T-cell (primary cell): ENCODE data around the gene POLR3B. TPM values are rescaled to one million over a fixed set of nuclear protein-coding genes. Genes with fewer than 3 reads are reported as not detected.
A peak's percentile ranks its signal among the peaks of the same experiment; 100 is the strongest.

ENCODE experiments used
- ATAC-seq, 4 experiments: fragments of 200-7000 bp in 3 of 4; fragments of 150-1000 bp in 1 of 4; cut with Tn5 transposase; replicated peaks in 1 of 4; 1 replicate in 3 of 4; 2 replicates in 1 of 4; pipeline ENCODE4 v1.10.0; 2021; ENCODE audit warnings: moderate library complexity in 3 of 4, mild to moderate bottlenecking in 2 of 4, moderate number of reproducible peaks in 1 of 4
- CTCF ChIA-PET, 2 donors: fragments of 300-600 bp; sonication (Branson Sonifier 250); formaldehyde crosslinking; loops; one replicate each; lab custom pipeline; 2022; ENCODE audit warnings: antibody characterized with exemption in 2 of 2; lab: Charles Lee
- POLR2A ChIA-PET, 2 donors: fragments of 300-600 bp; sonication (Branson Sonifier 250); formaldehyde crosslinking; loops; one replicate each; lab custom pipeline; 2022; ENCODE audit warnings: antibody characterized with exemption in 2 of 2; lab: Charles Lee
- DNase-seq, 35 experiments: peaks; one replicate each; pipeline versions ENCODE4 v3.0.0 to v3.0.0-alpha.2; 2013 to 2023
- H3K27ac ChIP-seq: one replicate; pipeline ENCODE4 v1.5.1; 2013; ENCODE audit warnings: low read length
- H3K27me3 ChIP-seq, 2 experiments: replicated peaks in 1 of 2; 1 replicate in 1 of 2; 2 replicates in 1 of 2; pipeline versions ENCODE4 v1.6.1 to v1.7.0; 2013; ENCODE audit warnings: low read length in 1 of 2, mixed read lengths in 1 of 2; ENCODE audit not compliant: control insufficient read depth in 2 of 2, insufficient read depth in 2 of 2; ENCODE audit errors: extremely low read depth in 1 of 2
- H3K36me3 ChIP-seq, 2 donors: 1 replicate in 1 of 2; 2 replicates in 1 of 2; pipeline versions ENCODE4 v1.6.1 to v1.7.0; 2013; ENCODE audit warnings: low read length in 1 of 2; ENCODE audit not compliant: control insufficient read depth in 2 of 2, insufficient read depth in 1 of 2; ENCODE audit errors: extremely low read depth in 1 of 2
- H3K4me1 ChIP-seq, 2 experiments: 1 replicate in 1 of 2; 2 replicates in 1 of 2; pipeline versions ENCODE4 v1.6.1 to v1.7.0; 2013; ENCODE audit warnings: low read length in 2 of 2, mixed read lengths in 1 of 2; ENCODE audit not compliant: insufficient read depth in 2 of 2, control insufficient read depth in 1 of 2; ENCODE audit errors: extremely low read depth in 1 of 2
- H3K4me3 ChIP-seq, 2 donors: 1 replicate in 1 of 2; 2 replicates in 1 of 2; pipeline versions ENCODE4 v1.5.1 to v1.7.0; 2013; ENCODE audit warnings: mild to moderate bottlenecking in 2 of 2, low read length in 1 of 2, moderate library complexity in 1 of 2; ENCODE audit not compliant: control insufficient read depth in 1 of 2; ENCODE audit errors: extremely low read depth in 1 of 2
- H3K9me3 ChIP-seq: 2 replicates; pipeline ENCODE4 v1.7.0; 2013
- H3K27ac Mint-ChIP-seq, 2 donors: one replicate each; pipeline ENCODE4 v1.8.0; 2020 to 2021; ENCODE audit warnings: mild to moderate bottlenecking in 2 of 2, mixed read lengths in 2 of 2
- H3K27me3 Mint-ChIP-seq, 2 donors: one replicate each; pipeline ENCODE4 v1.8.0; 2021 to 2022; ENCODE audit warnings: mixed read lengths in 2 of 2
- H3K36me3 Mint-ChIP-seq: one replicate; pipeline ENCODE4 v1.8.0; 2021; ENCODE audit warnings: mixed read lengths
- H3K4me1 Mint-ChIP-seq, 3 donors: one replicate each; pipeline ENCODE4 v1.8.0; 2020 to 2022; ENCODE audit warnings: mixed read lengths in 3 of 3, mild to moderate bottlenecking in 1 of 3
- H3K4me3 Mint-ChIP-seq, 3 donors: one replicate each; pipeline ENCODE4 v1.8.0; 2020 to 2022; ENCODE audit warnings: mild to moderate bottlenecking in 3 of 3, mixed read lengths in 3 of 3, moderate library complexity in 3 of 3
- H3K9me3 Mint-ChIP-seq, 3 donors: one replicate each; pipeline ENCODE4 v1.8.0; 2020 to 2022; ENCODE audit warnings: mixed read lengths in 3 of 3
- WGBS: methylation state at CpG from one replicate; pipeline ENCODE4 v1.1.5; 2013; ENCODE audit warnings: missing lambda C conversion rate; ENCODE audit not compliant: insufficient coverage; 5-methylcytosine and 5-hydroxymethylcytosine counted together
- total RNA-seq, 35 experiments: library from RNA in 6 of 35; stranded (reverse) in 6 of 35; fragments of 120-200 nt in 1 of 35; gene quantifications; one replicate each; pipeline versions ENCODE4 v1.2.1 to v1.2.4 and lab custom pipeline; 2013 to 2026

POLR3B gene
- total RNA-seq (1 to 10 TPM; 6.3 to 8.4 (median 7.0) TPM), total RNA-seq (lab: John Stamatoyannopoulos, UW) (8.3 to 50.9 (median 12.5) reads per million in 29 experiments)
- 7.5 TPM for total RNA-seq (2013)

DNA sequence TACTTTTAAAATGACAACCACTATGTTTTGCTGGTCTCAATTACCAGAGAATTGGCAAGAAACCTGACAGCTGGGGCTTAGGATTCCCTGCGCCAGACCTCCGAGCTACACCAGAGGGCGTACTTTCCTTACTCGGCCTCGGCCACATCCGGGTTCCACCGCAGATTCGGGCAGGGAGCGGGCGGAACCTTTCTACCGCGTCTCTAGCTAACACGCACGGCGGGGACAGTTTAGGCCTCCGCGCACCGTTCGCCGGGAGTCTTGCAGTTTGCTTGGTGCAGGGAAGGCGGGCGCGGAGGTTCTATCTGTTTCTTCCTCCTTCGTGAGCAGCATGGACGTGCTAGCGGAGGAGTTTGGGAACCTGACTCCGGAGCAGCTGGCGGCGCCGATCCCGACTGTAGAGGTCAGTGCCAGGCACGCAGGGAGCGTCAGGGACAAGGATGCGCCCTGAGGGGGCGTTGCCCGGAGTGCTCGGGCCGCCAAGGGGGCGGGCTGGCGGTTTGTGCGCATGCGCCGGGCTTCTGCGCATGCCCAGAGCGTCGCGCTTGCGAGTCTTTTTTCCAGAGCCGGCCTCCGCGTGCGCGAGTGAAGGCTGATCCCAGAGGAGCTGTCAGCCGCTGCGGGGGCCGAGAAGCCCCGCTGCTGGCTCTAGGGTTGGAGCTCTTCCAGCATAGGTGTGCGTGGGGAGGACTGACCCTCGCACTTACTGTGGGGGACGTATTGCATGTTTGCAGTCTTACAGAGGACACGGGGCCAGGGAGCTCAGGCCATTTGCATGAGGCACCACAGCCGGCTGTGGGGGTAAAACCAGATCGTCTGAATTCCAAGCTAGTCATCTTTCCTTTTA lies at the start of gene POLR3B:
POLR3B (plus strand) TSS at position 200 of the 847 bp plus-strand sequence; CDS start at position 332, 132 bp downstream.
- Mint-ChIP-seq H3K4me3 (peak within 1 kb of the TSS; percentile 89 to 94 (median 93)), H3K27ac (peak within 1 kb of the TSS; percentile 92 to 96), H3K4me1 (peaks cover 17 to 18% (median 17%) of the 10 kb centered on the region in 3 donors), H3K9me3 (no peaks in the 10 kb centered on the region), H3K36me3 (no peaks in the 10 kb centered on the region), H3K27me3 (no peaks in the 10 kb centered on the region)
- Histone ChIP-seq H3K4me1 (peaks cover 10 to 13% of the 10 kb centered on the region in 2 experiments), H3K4me3 (peak within 1 kb of the TSS; percentile 80 to 89), H3K27ac (peak within 1 kb of the TSS; percentile 80), H3K9me3 (no peaks in the 10 kb centered on the region), H3K36me3 (no peaks in the 10 kb centered on the region), H3K27me3 (no peaks in the 10 kb centered on the region)
- peak; percentile 92 to 98 (median 96) for DNase-seq
- ATAC-seq, result peak; percentile 91 to 93 (median 92)
- under 1% methylated on average over 59 of the region's 63 CpGs for WGBS
- ChIA-PET CTCF (interaction anchor here (0.7 to 2.4 kb wide), 16 partner anchors 9 to 734 kb away, joined by 3 to 27 read pairs (median 5); partner anchors contain the start of genes TCP11L2 (in 1 of the 2) and TMEM263 (in 1 of the 2)), POLR2A (interaction anchor here (0.6 to 2.4 kb wide), 4 partner anchors 51 to 600 kb away, joined by 3 to 7 read pairs (median 4); no protein-coding TSS in a partner anchor)

DNA sequence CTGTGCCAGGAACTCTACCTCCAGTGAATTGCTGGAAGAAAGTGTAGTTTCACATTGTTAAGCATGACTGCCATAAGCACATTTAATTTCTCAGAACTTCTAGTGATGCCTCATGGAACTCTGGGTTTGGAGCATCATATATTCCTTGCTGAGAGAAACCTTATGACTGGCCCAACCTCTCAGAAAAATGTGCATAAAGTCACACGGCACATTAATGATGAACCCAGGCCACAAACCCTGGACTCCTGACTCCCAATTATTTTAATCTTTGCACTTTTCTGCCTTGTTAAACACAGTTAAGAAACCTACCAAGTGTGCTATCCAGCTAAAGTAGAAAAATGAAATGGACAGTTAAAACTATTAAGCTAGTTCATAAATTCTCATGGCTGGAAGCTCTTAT lies 49.4 kb upstream of the POLR3B start:
- ChIA-PET CTCF (interaction anchor here (0.5 to 1.2 kb wide), 3 partner anchors 9 to 84 kb away, joined by 3 read pairs; no protein-coding TSS in a partner anchor), POLR2A (no interaction called here)
- Mint-ChIP-seq H3K9me3 (no peaks in the 10 kb centered on the region), H3K4me3 (no peak overlapping the region), H3K4me1 (peaks cover 80 to 83% (median 82%) of the 10 kb centered on the region in 3 donors), H3K27ac (peak overlapping the region in 1 of 2 donors; percentile 36), H3K36me3 (peaks cover 46% of the 10 kb centered on the region), H3K27me3 (no peaks in the 10 kb centered on the region)
- ATAC-seq, result no peak
- no peak for DNase-seq
- Histone ChIP-seq H3K27me3 (no peaks in the 10 kb centered on the region), H3K36me3 (peaks cover 0 to 31% of the 10 kb centered on the region in 2 donors), H3K9me3 (no peaks in the 10 kb centered on the region), H3K4me3 (no peak overlapping the region), H3K27ac (no peak overlapping the region), H3K4me1 (peaks cover 28 to 31% of the 10 kb centered on the region in 2 experiments)
- WGBS, result 100% methylated on average over 1 of the region's 1 CpG

- H3K4me3 ChIP-seq, result no peak overlapping the region
- no peaks in the 10 kb centered on the region for H3K9me3 ChIP-seq
- H3K4me1 Mint-ChIP-seq, result peaks cover 77 to 80% (median 80%) of the 10 kb centered on the region in 3 donors
- WGBS, result 100% methylated on average over 3 of the region's 3 CpGs
- no peak for DNase-seq
- no peak overlapping the region for H3K4me3 Mint-ChIP-seq
- no peaks in the 10 kb centered on the region for H3K27me3 Mint-ChIP-seq
- H3K27ac ChIP-seq, result no peak overlapping the region
- H3K36me3 Mint-ChIP-seq, result peaks cover 46% of the 10 kb centered on the region
- peaks cover 28 to 31% of the 10 kb centered on the region in 2 experiments for H3K4me1 ChIP-seq
- ChIA-PET POLR2A (no interaction called here), CTCF (interaction anchor here in 1 of 2 donors (1.2 kb wide), 2 partner anchors 82 to 85 kb away, joined by 3 read pairs; no protein-coding TSS in a partner anchor)
- H3K27me3 ChIP-seq, result no peaks in the 10 kb centered on the region
- H3K27ac Mint-ChIP-seq, result peak overlapping the region in 1 of 2 donors; percentile 36
- H3K36me3 ChIP-seq, result peaks cover 0 to 34% of the 10 kb centered on the region in 2 donors
- no peak for ATAC-seq
- H3K9me3 Mint-ChIP-seq, result no peaks in the 10 kb centered on the region
Observed at GRCh38 chr12:106308611-106309010, 48.9 kb upstream of the POLR3B start.

- ChIA-PET POLR2A (no interaction called here), CTCF (interaction anchor here in 1 of 2 donors (0.7 kb wide), 1 partner anchor 16 kb away, joined by 6 read pairs; no protein-coding TSS in a partner anchor)
- Mint-ChIP-seq H3K4me3 (no peak overlapping the region), H3K4me1 (peaks cover 64 to 68% (median 68%) of the 10 kb centered on the region in 3 donors), H3K27ac (peak overlapping the region in 1 of 2 donors; percentile 14), H3K9me3 (no peaks in the 10 kb centered on the region), H3K36me3 (peaks cover 43% of the 10 kb centered on the region), H3K27me3 (no peaks in the 10 kb centered on the region)
- no peak for ATAC-seq
- Histone ChIP-seq H3K27me3 (no peaks in the 10 kb centered on the region), H3K36me3 (peaks cover 0 to 40% of the 10 kb centered on the region in 2 donors), H3K4me1 (peaks cover 16 to 19% of the 10 kb centered on the region in 2 experiments), H3K27ac (no peak overlapping the region), H3K4me3 (no peak overlapping the region), H3K9me3 (no peaks in the 10 kb centered on the region)
- 92% methylated on average over 3 of the region's 7 CpGs for WGBS
- no peak for DNase-seq
Observed at GRCh38 chr12:106309671-106310505, 47.7 kb upstream of the POLR3B start.

DNA sequence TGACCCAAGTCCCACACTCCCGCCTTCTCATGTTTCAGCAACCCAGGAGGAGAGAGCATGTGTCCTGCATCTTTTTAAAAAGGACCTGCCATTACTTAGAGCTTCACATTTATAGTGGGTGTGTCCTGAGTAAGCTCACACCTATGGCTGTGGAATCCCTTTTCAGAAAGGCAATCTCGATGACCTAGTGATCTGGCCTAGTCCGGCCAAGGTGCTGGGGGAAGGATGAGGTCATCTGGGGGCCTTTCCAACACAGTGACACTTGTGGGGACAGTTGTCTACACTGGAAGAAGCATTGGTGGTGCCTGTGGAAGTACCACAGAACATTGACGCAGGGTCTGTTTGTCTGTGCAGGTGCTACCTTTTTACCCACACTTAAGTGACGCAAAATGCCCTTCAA lies 46.9 kb upstream of the POLR3B start:
- Mint-ChIP-seq H3K36me3 (peaks cover 45% of the 10 kb centered on the region), H3K4me1 (peaks cover 56 to 66% (median 62%) of the 10 kb centered on the region in 3 donors), H3K4me3 (no peak overlapping the region), H3K27ac (peak overlapping the region in 1 of 2 donors; percentile 17), H3K9me3 (no peaks in the 10 kb centered on the region), H3K27me3 (no peaks in the 10 kb centered on the region)
- ATAC-seq (no peak), DNase-seq (no peak)
- ChIA-PET CTCF (interaction anchor here in 1 of 2 donors (0.7 kb wide), 1 partner anchor 15 kb away, joined by 6 read pairs; no protein-coding TSS in a partner anchor), POLR2A (interaction anchor here in 1 of 2 donors (0.6 kb wide), 1 partner anchor 62 kb away, joined by 3 read pairs; no protein-coding TSS in a partner anchor)
- Histone ChIP-seq H3K27me3 (no peaks in the 10 kb centered on the region), H3K4me3 (no peak overlapping the region), H3K36me3 (peaks cover 0 to 48% of the 10 kb centered on the region in 2 donors), H3K27ac (no peak overlapping the region), H3K9me3 (no peaks in the 10 kb centered on the region), H3K4me1 (peaks cover 9 to 12% of the 10 kb centered on the region in 2 experiments)
- 83% methylated on average over 2 of the region's 5 CpGs for WGBS
